ENCODE measurements around the gene COX11. TPM values are rescaled to one million over a fixed set of nuclear protein-coding genes. Genes with fewer than 3 reads are reported as not detected.

The COX11 gene
- polyA plus RNA-seq, 1 of the 3 experiments (the other 2 are of a cell fraction), result 85.8 TPM

- no peak overlapping the region for H3K4me2 ChIP-seq
- peaks cover 13% of the 10 kb centered on the region for H3F3A ChIP-seq (replicated peaks; ENCODE audit: insufficient read depth)
- ChIA-PET CTCF (interaction anchor here (1.0 to 2.1 kb wide), 4 partner anchors 9 to 317 kb away, joined by 3 to 11 read pairs (median 4); no protein-coding TSS in a partner anchor), POLR2A (no interaction called here)
- H3K79me2 ChIP-seq (ENCODE audit: insufficient read depth), result peaks cover 12% of the 10 kb centered on the region
- peaks cover 6% of the 10 kb centered on the region; the same call in 1 of the 2 replicates for H3K9me3 ChIP-seq
- H3K4me1 ChIP-seq (ENCODE audit: control insufficient read depth in 1 of 2, insufficient read depth in 2 of 2, low read depth in 1 of 2, low read length in 1 of 2), result peaks cover 0 to 8% of the 10 kb centered on the region in 2 experiments; a peak in 3 of 4 replicates
- no peaks in the 10 kb centered on the region for H4K20me1 ChIP-seq (ENCODE audit: insufficient read depth)
- H2AFZ ChIP-seq (ENCODE audit: low read depth), result no peak overlapping the region
- no peak for TF ChIP-seq NRF1 (IDR thresholded peaks at IDR 0.05; ENCODE audit: low read depth, low read length)
- no peak for TF ChIP-seq SIN3A (IDR thresholded peaks at IDR 0.05; ENCODE audit: borderline replicate concordance, low read depth, low read length)
- no peak for DNase-seq
- H3K27ac ChIP-seq (ENCODE audit: low read depth in 2 of 2, low read length in 1 of 2), result no peak overlapping the region
- no peak overlapping the region for H3K9ac ChIP-seq
- no peaks in the 10 kb centered on the region for H3K27me3 ChIP-seq (ENCODE audit: insufficient read depth)
- H3K36me3 ChIP-seq (replicated peaks in 1 of 2; ENCODE audit: control insufficient read depth in 1 of 2, insufficient read depth in 2 of 2, low read length in 1 of 2), result peaks cover 2 to 16% of the 10 kb centered on the region in 2 experiments
- H3K9me2 ChIP-seq, result no peaks in the 10 kb centered on the region
- H3K4me3 ChIP-seq (ENCODE audit: low read depth in 2 of 2, low read length in 1 of 2), result no peak overlapping the region
Measured at GRCh38 chr17:54979657-54980056, 11.2 kb upstream of the COX11 start.

GRCh38 chr17:54977744-54978143, 9.3 kb upstream of the COX11 start:
- H3K4me3 ChIP-seq (ENCODE audit: low read depth in 2 of 2, low read length in 1 of 2), result no peak overlapping the region
- POLR2A ChIA-PET, result no interaction called here

More at GRCh38 chr17:54977744-54978143, 9.3 kb upstream of the COX11 start:
- no peak for DNase-seq
- Histone ChIP-seq H3K4me2 (no peak overlapping the region), H3K9me2 (no peaks in the 10 kb centered on the region), H3K36me3 (replicated peaks in 1 of 2; ENCODE audit: control insufficient read depth in 1 of 2, insufficient read depth in 2 of 2, low read length in 1 of 2) (peaks cover 2 to 16% of the 10 kb centered on the region in 2 experiments), H3K27me3 (ENCODE audit: insufficient read depth) (no peaks in the 10 kb centered on the region), H3K9me3 (peaks cover 6% of the 10 kb centered on the region; the same call in 1 of the 2 replicates), H4K20me1 (ENCODE audit: insufficient read depth) (no peaks in the 10 kb centered on the region), H2AFZ (ENCODE audit: low read depth) (no peak overlapping the region), H3K9ac (no peak overlapping the region), H3K27ac (ENCODE audit: low read depth in 2 of 2, low read length in 1 of 2) (no peak overlapping the region), H3K4me1 (ENCODE audit: control insufficient read depth in 1 of 2, insufficient read depth in 2 of 2, low read depth in 1 of 2, low read length in 1 of 2) (peaks cover 5 to 7% of the 10 kb centered on the region in 2 experiments; a peak in 3 of 4 replicates), H3K79me2 (ENCODE audit: insufficient read depth) (peaks cover 13% of the 10 kb centered on the region), H3F3A (replicated peaks; ENCODE audit: insufficient read depth) (peaks cover 13% of the 10 kb centered on the region)
- TF ChIP-seq USF1 (IDR thresholded peaks at IDR 0.05; ENCODE audit: borderline replicate concordance, low read depth) (no peak), NFIC (IDR thresholded peaks at IDR 0.05; ENCODE audit: borderline replicate concordance) (no peak), JUND (IDR thresholded peaks at IDR 0.05) (no peak), MXI1 (IDR thresholded peaks at IDR 0.05; ENCODE audit: low read depth, low read length) (no peak), EP300 (IDR thresholded peaks at IDR 0.05; ENCODE audit: borderline replicate concordance in 1 of 2, low read depth in 1 of 2, low read length in 1 of 2) (no peak), FOSL2 (IDR thresholded peaks at IDR 0.05; ENCODE audit: borderline replicate concordance, low read depth) (no peak), ZBTB33 (IDR thresholded peaks at IDR 0.05; ENCODE audit: borderline replicate concordance, low read depth) (no peak), ELF1 (IDR thresholded peaks at IDR 0.05) (no peak), USF2 (IDR thresholded peaks at IDR 0.05; ENCODE audit: borderline replicate concordance, low read depth, low read length) (no peak), MEF2A (IDR thresholded peaks at IDR 0.05; ENCODE audit: borderline replicate concordance, low read depth) (no peak), CTCF (IDR thresholded peaks at IDR 0.05) (no peak)
- CTCF ChIA-PET, result interaction anchor here (0.7 kb wide), 1 partner anchor 8 kb away, joined by 3 read pairs; no protein-coding TSS in a partner anchor
- WGBS (ENCODE audit: low lambda C conversion rate), result 94% methylated on average over 2 of the region's 2 CpGs

Measured in SK-N-SH (cell line).